ENCODE measurements around the gene BMP8B.
A peak's percentile ranks its signal among the peaks of the same experiment; 100 is the strongest.
"Not testable (repeated sequence)": the region's sequence is repeated elsewhere in the genome, so short reads cannot be mapped to it uniquely, and the experiment has no call there.

BMP8B gene

GRCh38 chr1:39788758-39789570, at the start of gene BMP8B:
Gene BMP8B (minus strand): TSS chr1:39788865. CDS start chr1:39788485, 380 bp downstream.
- DNase-seq: no peak

- no peak for DNase-seq
These were observed 48.0 kb upstream of the BMP8B start for GRCh38 chr1:39836595-39837110.

- DNase-seq: no peak
These were observed 47.4 kb upstream of the BMP8B start for GRCh38 chr1:39835935-39836594.

GRCh38 chr1:39835110-39835509, 46.4 kb upstream of the BMP8B start:
- DNase-seq: no peak

- no peak for DNase-seq
These were observed 45.1 kb upstream of the BMP8B start for GRCh38 chr1:39833621-39834385.

GRCh38 chr1:39833121-39833520, 44.5 kb upstream of the BMP8B start:
- no peak for DNase-seq

- DNase-seq: no peak
These were observed 43.6 kb upstream of the BMP8B start for GRCh38 chr1:39832294-39832693.

- DNase-seq: no peak
These were observed 41.3 kb upstream of the BMP8B start for GRCh38 chr1:39829791-39830533.

GRCh38 chr1:39828734-39829133, 40.1 kb upstream of the BMP8B start:
- DNase-seq: no peak

- not testable (repeated sequence) for DNase-seq
These were observed 39.6 kb upstream of the BMP8B start for GRCh38 chr1:39828255-39828654.

- DNase-seq: no peak
These were observed 38.5 kb upstream of the BMP8B start for GRCh38 chr1:39827201-39827600.

- no peak for DNase-seq
These were observed 37.9 kb upstream of the BMP8B start for GRCh38 chr1:39826583-39826982.

GRCh38 chr1:39825432-39825941, 36.8 kb upstream of the BMP8B start:
- DNase-seq: no peak

- DNase-seq: not testable (repeated sequence)
These were observed 34.8 kb upstream of the BMP8B start for GRCh38 chr1:39823450-39823849.

GRCh38 chr1:39822146-39822545, 33.5 kb upstream of the BMP8B start:
- DNase-seq: no peak

- no peak for DNase-seq
These were observed 30.6 kb upstream of the BMP8B start for GRCh38 chr1:39819091-39819812.

GRCh38 chr1:39818482-39818881, 29.8 kb upstream of the BMP8B start:
- DNase-seq: no peak

GRCh38 chr1:39817091-39817932, 28.6 kb upstream of the BMP8B start:
- DNase-seq: not testable (repeated sequence)

GRCh38 chr1:39816415-39817090, 27.9 kb upstream of the BMP8B start:
- DNase-seq: peak; percentile 86

GRCh38 chr1:39812913-39813312, 24.2 kb upstream of the BMP8B start:
- no peak for DNase-seq
